DLD1 (cell line): Measurements from ENCODE around the gene DOK7.
"Not testable (repeated sequence)": the region's sequence is repeated elsewhere in the genome, so short reads cannot be mapped to it uniquely, and the experiment has no call there.

ENCODE experiments used
- in situ Hi-C: cut with HindIII; loops from 2 replicates; pipeline ENCODE4 v1.10.0; 2017; ENCODE audit warnings: low sequenced_read_pairs

Gene DOK7

GRCh38 chr4:3455596-3455995 lies 7.5 kb upstream of the DOK7 start:
- in situ Hi-C loops, result not testable (repeated sequence)

- in situ Hi-C loops, result no loop called here
Measured at GRCh38 chr4:3458371-3458770, 4.7 kb upstream of the DOK7 start.

GRCh38 chr4:3459156-3459555 lies 4.0 kb upstream of the DOK7 start:
- in situ Hi-C loops, result not testable (repeated sequence)

- in situ Hi-C loops, result no loop called here
Measured at GRCh38 chr4:3460926-3461325, 2.2 kb upstream of the DOK7 start.

- in situ Hi-C loops, result no loop called here
Measured at GRCh38 chr4:3461515-3462291, 1.4 kb upstream of the DOK7 start.

GRCh38 chr4:3462321-3462789 lies 751 bp upstream of the DOK7 start:
- in situ Hi-C loops, result no loop called here

GRCh38 chr4:3463556-3464348 lies 646 bp downstream of the DOK7 start:
- in situ Hi-C loops, result no loop called here

- in situ Hi-C loops, result no loop called here
Measured at GRCh38 chr4:3464349-3464905, 1.3 kb downstream of the DOK7 start.

- in situ Hi-C loops, result no loop called here
Measured at GRCh38 chr4:3464911-3465697, 2.0 kb downstream of the DOK7 start.

- in situ Hi-C loops, result no loop called here
Measured at GRCh38 chr4:3465698-3466671, 2.9 kb downstream of the DOK7 start.

GRCh38 chr4:3466691-3467600 lies 3.8 kb downstream of the DOK7 start:
- in situ Hi-C loops, result no loop called here

- in situ Hi-C loops, result no loop called here
Measured at GRCh38 chr4:3467601-3468031, 4.5 kb downstream of the DOK7 start.

GRCh38 chr4:3468154-3468553 lies 5.0 kb downstream of the DOK7 start:
- in situ Hi-C loops, result no loop called here

- in situ Hi-C loops, result no loop called here
Measured at GRCh38 chr4:3468804-3469203, 5.7 kb downstream of the DOK7 start.

- in situ Hi-C loops, result no loop called here
Measured at GRCh38 chr4:3469386-3470243, 6.5 kb downstream of the DOK7 start.

GRCh38 chr4:3470244-3471097 lies 7.4 kb downstream of the DOK7 start:
- in situ Hi-C loops, result no loop called here
